IMR-90 (cell line): Measurements from ENCODE around the gene UEVLD. TPM values are rescaled to one million over a fixed set of nuclear protein-coding genes. Genes with fewer than 3 reads are reported as not detected.

Experiments used
- ATAC-seq: fragments of 200-7000 bp; cut with Tn5 transposase; 2 replicates; pipeline ENCODE4 v1.9.1; 2020; ENCODE audit warnings: low read depth, mild to moderate bottlenecking, moderate library complexity
- BruUV-seq: library from RNA; stranded (reverse); fragments of 400-500 nt; replicated peaks from 2 replicates; lab custom pipeline; 2021; lab: Mats Ljungman, UMichigan
- CTCF ChIA-PET: fragments of 300-600 bp; formaldehyde crosslinking; extraction: SDS; loops from one replicate; lab custom pipeline; 2021; ENCODE audit warnings: antibody characterized with exemption; lab: Yijun Ruan, JAX
- POLR2A ChIA-PET: fragments of 300-600 bp; sonication (Branson Sonifier 250); formaldehyde crosslinking; loops from one replicate; lab custom pipeline; 2022; ENCODE audit warnings: antibody characterized with exemption; ENCODE audit not compliant: unreplicated experiment; lab: Charles Lee
- DNase-seq: peaks from one replicate; pipeline ENCODE4 v3.0.0; 2013
- H2AFZ ChIP-seq: replicated peaks from 2 replicates; pipeline ENCODE3; 2013; ENCODE audit warnings: low read length, mild to moderate bottlenecking; ENCODE audit not compliant: poor library complexity
- H2AK5ac ChIP-seq: 2 replicates; pipeline ENCODE4 v1.6.1; 2013; ENCODE audit warnings: low read depth, low read length, inconsistent platforms
- H2AK9ac ChIP-seq: replicated peaks from 2 replicates; pipeline ENCODE3; 2013; ENCODE audit warnings: mild to moderate bottlenecking, low read depth, low read length, moderate library complexity; ENCODE audit not compliant: poor library complexity
- H2BK120ac ChIP-seq: 2 replicates; pipeline ENCODE4 v1.6.1; 2013; ENCODE audit warnings: low read depth, low read length, inconsistent platforms
- H2BK15ac ChIP-seq: 3 replicates; pipeline ENCODE4 v1.6.1; 2013; ENCODE audit warnings: low read depth, low read length, inconsistent platforms
- H2BK20ac ChIP-seq: 2 replicates; pipeline ENCODE4 v1.6.1; 2013; ENCODE audit warnings: low read depth, mild to moderate bottlenecking, inconsistent platforms, low read length, moderate library complexity
- H2BK5ac ChIP-seq: 2 replicates; pipeline ENCODE4 v1.6.1; 2013; ENCODE audit warnings: mild to moderate bottlenecking, low read depth, low read length, inconsistent platforms; ENCODE audit not compliant: poor library complexity, severe bottlenecking
- H3K14ac ChIP-seq: replicated peaks from 2 replicates; pipeline ENCODE4 v1.6.1; 2013; ENCODE audit warnings: low read depth, low read length, inconsistent platforms
- H3K18ac ChIP-seq: 2 replicates; pipeline ENCODE4 v1.6.1; 2013; ENCODE audit warnings: low read depth, low read length, control low read depth
- H3K23ac ChIP-seq: 2 replicates; pipeline ENCODE4 v1.6.1; 2013; ENCODE audit warnings: low read depth, low read length, inconsistent platforms
- H3K27ac ChIP-seq: 2 replicates; pipeline ENCODE4 v1.5.1; 2013; ENCODE audit warnings: mild to moderate bottlenecking, control low read depth, low read length; ENCODE audit not compliant: insufficient read depth
- H3K27me3 ChIP-seq: 2 replicates; pipeline ENCODE4 v1.6.1; 2013; ENCODE audit warnings: low read length; ENCODE audit not compliant: control insufficient read depth, insufficient read depth
- H3K36me3 ChIP-seq: 2 replicates; pipeline ENCODE4 v1.6.1; 2013; ENCODE audit warnings: low read length, mixed read lengths; ENCODE audit not compliant: control insufficient read depth, insufficient read depth
- H3K4ac ChIP-seq: 2 replicates; pipeline ENCODE4 v1.6.1; 2013; ENCODE audit warnings: low read depth, low read length, inconsistent platforms
- H3K4me1 ChIP-seq: 2 replicates; pipeline ENCODE4 v1.6.1; 2013; ENCODE audit warnings: low read length, mixed read lengths; ENCODE audit not compliant: control insufficient read depth, insufficient read depth
- H3K4me2 ChIP-seq: 2 replicates; pipeline ENCODE4 v1.6.1; 2013; ENCODE audit warnings: low read depth, mild to moderate bottlenecking, control low read depth, low read length, moderate library complexity
- H3K4me3 ChIP-seq: 2 replicates; pipeline ENCODE4 v1.5.1; 2013; ENCODE audit warnings: low read depth, mild to moderate bottlenecking, control low read depth, low read length, moderate library complexity; ENCODE audit not compliant: insufficient read depth
- H3K56ac ChIP-seq: 2 replicates; pipeline ENCODE4 v1.6.1; 2013; ENCODE audit warnings: low read length, inconsistent platforms; ENCODE audit not compliant: insufficient read depth; ENCODE audit errors: extremely low read depth
- H3K79me1 ChIP-seq, 2 experiments: 2 replicates each; pipeline ENCODE4 v1.6.1; 2013; ENCODE audit warnings: low read length in 2 of 2, inconsistent platforms in 1 of 2, low read depth in 1 of 2
- H3K9ac ChIP-seq: 2 replicates; pipeline ENCODE4 v1.6.1; 2013; ENCODE audit warnings: low read depth, low read length, control low read depth
- H3K9me1 ChIP-seq: 2 replicates; pipeline ENCODE4 v1.6.1; 2013; ENCODE audit warnings: low read length, inconsistent platforms; ENCODE audit not compliant: insufficient read depth
- H3K9me3 ChIP-seq: 2 replicates; pipeline ENCODE4 v1.6.1; 2013; ENCODE audit warnings: low read length; ENCODE audit not compliant: control insufficient read depth, insufficient read depth
- H4K20me1 ChIP-seq: 2 replicates; pipeline ENCODE4 v1.6.1; 2013; ENCODE audit warnings: low read length, inconsistent platforms; ENCODE audit not compliant: insufficient read depth
- H4K5ac ChIP-seq: 2 replicates; pipeline ENCODE4 v1.6.1; 2013; ENCODE audit warnings: mild to moderate bottlenecking, low read depth, low read length, control low read depth
- H4K8ac ChIP-seq, 2 experiments: 2 replicates each; pipeline ENCODE4 v1.6.1; 2013; ENCODE audit warnings: low read depth in 2 of 2, low read length in 2 of 2, control low read depth in 1 of 2, inconsistent platforms in 1 of 2
- H4K91ac ChIP-seq: 2 replicates; pipeline ENCODE4 v1.6.1; 2013; ENCODE audit warnings: low read depth, low read length, inconsistent platforms; ENCODE audit not compliant: insufficient read depth
- BHLHE40 ChIP-seq: fragments of 150-350 bp; IDR thresholded peaks from 2 replicates; pipeline ENCODE4 v1.6.1; 2016; ENCODE audit warnings: mild to moderate bottlenecking, low read depth, low read length
- CEBPB ChIP-seq: IDR thresholded peaks from 2 replicates; pipeline ENCODE4 v1.6.1; 2012; ENCODE audit warnings: low read depth, low read length, improper control_type of control experiment
- CHD1 ChIP-seq: IDR thresholded peaks from 2 replicates; pipeline ENCODE4 v1.6.1; 2012; ENCODE audit warnings: low read depth, low read length, improper control_type of control experiment
- CTCF ChIP-seq: conservative IDR thresholded peaks from 2 replicates; pipeline ENCODE4 v1.5.1; 2012; ENCODE audit warnings: mild to moderate bottlenecking, low read depth, low read length, improper control_type of control experiment
- MAFK ChIP-seq: IDR thresholded peaks from 2 replicates; pipeline ENCODE4 v1.6.1; 2012; ENCODE audit warnings: low read depth, low read length, improper control_type of control experiment
- MAZ ChIP-seq: IDR thresholded peaks from 2 replicates; pipeline ENCODE4 v1.6.1; 2012; ENCODE audit warnings: low read depth, mild to moderate bottlenecking, low read length, improper control_type of control experiment, moderate library complexity, borderline replicate concordance
- MXI1 ChIP-seq: IDR thresholded peaks from 2 replicates; pipeline ENCODE4 v1.6.1; 2012; ENCODE audit warnings: low read depth, mild to moderate bottlenecking, low read length, moderate library complexity, borderline replicate concordance
- NFE2L2 ChIP-seq: fragments of 150-350 bp; IDR thresholded peaks from 2 replicates; pipeline ENCODE4 v1.6.1; 2016; ENCODE audit warnings: low read depth, mild to moderate bottlenecking, low read length
- POLR2A ChIP-seq: IDR thresholded peaks from 2 replicates; pipeline ENCODE4 v1.6.1; 2012; ENCODE audit warnings: mild to moderate bottlenecking, low read depth, low read length
- RAD21 ChIP-seq: IDR thresholded peaks from 2 replicates; pipeline ENCODE4 v1.6.1; 2012; ENCODE audit warnings: low read length, improper control_type of control experiment
- RCOR1 ChIP-seq: IDR thresholded peaks from 2 replicates; pipeline ENCODE4 v1.6.1; 2012; ENCODE audit warnings: mild to moderate bottlenecking, low read length, improper control_type of control experiment; ENCODE audit not compliant: insufficient replicate concordance
- SMC3 ChIP-seq: fragments of 150-350 bp; IDR thresholded peaks from 2 replicates; pipeline ENCODE4 v1.6.1; 2016; ENCODE audit warnings: low read depth, mild to moderate bottlenecking, antibody characterized with exemption, low read length, moderate library complexity
- USF2 ChIP-seq: fragments of 150-350 bp; IDR thresholded peaks from 2 replicates; pipeline ENCODE4 v1.6.1; 2017; ENCODE audit warnings: mild to moderate bottlenecking, antibody characterized with exemption, low read length, low read depth
- WGBS, 2 experiments: methylation state at CpG; one replicate each; pipeline versions ENCODE4 v1.1.5 to v1.1.7; 2013; ENCODE audit warnings: missing lambda C conversion rate in 2 of 2; ENCODE audit not compliant: insufficient read length in 1 of 2; ENCODE audit errors: extremely low coverage in 2 of 2; 5-methylcytosine and 5-hydroxymethylcytosine counted together
- dilution Hi-C: fragments of 300-500 bp; cut with HindIII; formaldehyde crosslinking; loops from one replicate; pipeline ENCODE4 v1.14.3; 2018; ENCODE audit warnings: low sequenced_read_pairs; ENCODE audit not compliant: unreplicated experiment
- in situ Hi-C: fragments of 300-500 bp; cut with MboI; formaldehyde crosslinking; loops from 3 replicates; pipeline ENCODE4 v1.14.3; 2019; ENCODE audit warnings: low sequenced_read_pairs, inconsistent platforms, mixed read lengths
- intact Hi-C: fragments of 100-400 bp; cut with micrococcal nuclease; formaldehyde crosslinking; loops from 2 replicates; pipeline ENCODE4 v1.10.0; 2022
- polyA plus RNA-seq, 3 experiments: library from polyadenylated mRNA; depleted of rRNA; stranded (reverse); fragments of >200 nt; gene quantifications; 2 replicates each; pipeline ENCODE4 v1.2.3, GENCODE V29; 2012; ENCODE audit warnings: low replicate concordance in 1 of 3
- total RNA-seq: library from RNA; depleted of rRNA; stranded (reverse); fragments of >200 nt; gene quantifications from 2 replicates; pipeline ENCODE4 v1.2.3, GENCODE V29; 2012
- TF ChIP-seq, protein P1 (sequence below): fragments of 150-350 bp; IDR thresholded peaks from 2 replicates; pipeline ENCODE4 v1.6.1; 2016; ENCODE audit warnings: low read depth, mild to moderate bottlenecking, low read length, moderate library complexity, borderline replicate concordance

The UEVLD gene
- total and polyA plus RNA-seq, 2 of the 4 experiments (the other 2 are of a cell fraction): 13.8 to 29.2 TPM

DNA sequence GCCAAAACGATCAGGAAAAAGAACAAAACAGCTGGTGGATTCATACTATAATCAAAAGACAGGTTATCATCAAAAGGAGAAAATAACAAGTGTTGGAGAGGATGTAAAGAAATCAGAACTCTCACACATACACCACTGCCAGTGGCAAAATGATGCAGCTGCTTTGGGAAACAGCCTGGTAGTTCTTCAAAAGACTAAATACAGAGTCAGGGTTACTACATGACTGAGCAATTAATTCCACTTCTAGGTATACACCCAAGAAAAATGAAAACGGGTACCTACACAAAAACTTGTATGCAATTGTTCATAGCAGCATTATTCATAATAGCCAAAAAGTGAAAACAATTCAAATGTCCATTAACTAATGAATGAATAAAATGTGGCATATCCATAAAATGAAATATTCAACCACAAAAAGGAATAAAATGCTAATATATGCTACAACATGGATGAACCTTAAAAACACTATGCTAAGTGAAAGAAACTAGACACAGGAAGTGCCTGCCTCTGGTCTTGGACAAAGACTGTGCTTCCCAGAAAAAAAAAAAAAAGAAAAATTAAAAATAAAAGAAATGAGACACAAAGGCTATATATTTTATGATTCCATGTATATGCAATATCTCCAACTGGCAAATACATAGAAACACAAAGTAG is 8.3 kb downstream of the UEVLD start:
- Histone ChIP-seq H4K91ac (no peak overlapping the region), H3K4me3 (no peak overlapping the region), H3K23ac (no peak overlapping the region), H3K56ac (no peak overlapping the region), H2BK120ac (no peak overlapping the region), H2AFZ (no peak overlapping the region), H2BK20ac (no peak overlapping the region), H2BK15ac (no peak overlapping the region), H3K9me3 (no peaks in the 10 kb centered on the region), H3K9me1 (no peaks in the 10 kb centered on the region; the same call in 1 of the 2 replicates), H3K79me1 (peaks cover 7 to 28% of the 10 kb centered on the region in 2 experiments; a peak in 3 of 4 replicates), H2AK5ac (no peak overlapping the region), H2BK5ac (no peak overlapping the region), H2AK9ac (no peak overlapping the region), H3K27ac (no peak overlapping the region), H3K4me1 (no peaks in the 10 kb centered on the region), H3K4ac (no peak overlapping the region), H3K9ac (no peak overlapping the region), H3K18ac (no peak overlapping the region), H3K14ac (no peak overlapping the region), H4K20me1 (no peaks in the 10 kb centered on the region), H4K8ac (no peak overlapping the region), H3K4me2 (no peak overlapping the region), H3K36me3 (peaks cover 12% of the 10 kb centered on the region), H3K27me3 (no peaks in the 10 kb centered on the region), H4K5ac (no peak overlapping the region)
- ChIA-PET CTCF (no interaction called here), POLR2A (no interaction called here)
- ATAC-seq (no peak), DNase-seq (no peak)
- BruUV-seq: no TSS peak
- in situ Hi-C loops: no loop called here
- no CpG with 5 or more reads among the region's 2 CpGs for WGBS, 2 experiments
- TF ChIP-seq CHD1: no peak
- TF ChIP-seq, protein P1, sequence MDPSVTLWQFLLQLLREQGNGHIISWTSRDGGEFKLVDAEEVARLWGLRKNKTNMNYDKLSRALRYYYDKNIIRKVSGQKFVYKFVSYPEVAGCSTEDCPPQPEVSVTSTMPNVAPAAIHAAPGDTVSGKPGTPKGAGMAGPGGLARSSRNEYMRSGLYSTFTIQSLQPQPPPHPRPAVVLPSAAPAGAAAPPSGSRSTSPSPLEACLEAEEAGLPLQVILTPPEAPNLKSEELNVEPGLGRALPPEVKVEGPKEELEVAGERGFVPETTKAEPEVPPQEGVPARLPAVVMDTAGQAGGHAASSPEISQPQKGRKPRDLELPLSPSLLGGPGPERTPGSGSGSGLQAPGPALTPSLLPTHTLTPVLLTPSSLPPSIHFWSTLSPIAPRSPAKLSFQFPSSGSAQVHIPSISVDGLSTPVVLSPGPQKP: no peak
- TF ChIP-seq SMC3: no peak
- TF ChIP-seq RCOR1: no peak
- no peak for TF ChIP-seq MXI1
- TF ChIP-seq CTCF: no peak
- TF ChIP-seq BHLHE40: no peak
- TF ChIP-seq MAZ: no peak
- no peak for TF ChIP-seq USF2
- TF ChIP-seq RAD21: no peak
- no peak for TF ChIP-seq POLR2A
- no peak for TF ChIP-seq CEBPB
- TF ChIP-seq MAFK: no peak
- no peak for TF ChIP-seq NFE2L2
- intact Hi-C loops: no loop called here
- dilution Hi-C loops: no loop called here
